Measurements from ENCODE around the gene SETD9.

DNA sequence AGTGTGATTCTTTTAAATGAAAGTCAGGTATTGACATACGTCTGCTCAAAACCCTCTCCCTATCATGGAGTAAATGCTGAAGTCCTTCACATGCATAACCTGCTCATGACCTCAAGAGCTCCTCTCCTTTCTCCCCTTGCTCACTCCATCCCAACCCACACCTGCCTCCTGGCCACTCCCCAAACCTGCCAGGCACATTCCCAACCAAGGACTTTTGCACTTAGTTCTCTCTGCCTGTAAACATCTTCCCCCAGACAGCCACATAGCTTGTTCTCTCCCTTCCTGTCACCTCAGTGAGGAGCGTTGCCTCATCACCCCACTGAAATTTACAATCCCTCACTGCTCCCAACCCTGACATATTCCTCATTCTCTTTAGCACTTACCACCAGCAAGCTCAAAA, 8.7 kb downstream of the SETD9 start:
- TF ChIP-seq, protein P1, sequence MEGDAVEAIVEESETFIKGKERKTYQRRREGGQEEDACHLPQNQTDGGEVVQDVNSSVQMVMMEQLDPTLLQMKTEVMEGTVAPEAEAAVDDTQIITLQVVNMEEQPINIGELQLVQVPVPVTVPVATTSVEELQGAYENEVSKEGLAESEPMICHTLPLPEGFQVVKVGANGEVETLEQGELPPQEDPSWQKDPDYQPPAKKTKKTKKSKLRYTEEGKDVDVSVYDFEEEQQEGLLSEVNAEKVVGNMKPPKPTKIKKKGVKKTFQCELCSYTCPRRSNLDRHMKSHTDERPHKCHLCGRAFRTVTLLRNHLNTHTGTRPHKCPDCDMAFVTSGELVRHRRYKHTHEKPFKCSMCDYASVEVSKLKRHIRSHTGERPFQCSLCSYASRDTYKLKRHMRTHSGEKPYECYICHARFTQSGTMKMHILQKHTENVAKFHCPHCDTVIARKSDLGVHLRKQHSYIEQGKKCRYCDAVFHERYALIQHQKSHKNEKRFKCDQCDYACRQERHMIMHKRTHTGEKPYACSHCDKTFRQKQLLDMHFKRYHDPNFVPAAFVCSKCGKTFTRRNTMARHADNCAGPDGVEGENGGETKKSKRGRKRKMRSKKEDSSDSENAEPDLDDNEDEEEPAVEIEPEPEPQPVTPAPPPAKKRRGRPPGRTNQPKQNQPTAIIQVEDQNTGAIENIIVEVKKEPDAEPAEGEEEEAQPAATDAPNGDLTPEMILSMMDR (IDR thresholded peaks at IDR 0.05): no peak
- TF ChIP-seq POLR2A (IDR thresholded peaks at IDR 0.05): no peak

All from lower leg skin (tissue), 3 donors.